ENCODE data around the gene VWDE.
A peak's percentile ranks its signal among the peaks of the same experiment; 100 is the strongest.
"Not testable (repeated sequence)": the region's sequence is repeated elsewhere in the genome, so short reads cannot be mapped to it uniquely, and the experiment has no call there.

VWDE gene

GRCh38 chr7:12415072-12415471, 11.4 kb upstream of the VWDE start:
- H3K27ac Mint-ChIP-seq, result no peak overlapping the region

GRCh38 chr7:12412407-12412806, 8.7 kb upstream of the VWDE start:
- Mint-ChIP-seq H3K27ac (no peak overlapping the region), H3K4me1 (no peaks in the 10 kb centered on the region), H3K9me3 (no peaks in the 10 kb centered on the region), H3K27me3 (no peaks in the 10 kb centered on the region), H3K4me3 (no peak overlapping the region), H3K36me3 (no peaks in the 10 kb centered on the region)

More at GRCh38 chr7:12415072-12415471, 11.4 kb upstream of the VWDE start:
- no peaks in the 10 kb centered on the region for H3K4me1 Mint-ChIP-seq
- no peak overlapping the region for H3K4me3 Mint-ChIP-seq
- no peaks in the 10 kb centered on the region for H3K9me3 Mint-ChIP-seq
- no peaks in the 10 kb centered on the region for H3K27me3 Mint-ChIP-seq
- no peaks in the 10 kb centered on the region for H3K36me3 Mint-ChIP-seq

- Mint-ChIP-seq H3K27me3 (no peaks in the 10 kb centered on the region), H3K27ac (no peak overlapping the region), H3K4me1 (no peaks in the 10 kb centered on the region), H3K9me3 (no peaks in the 10 kb centered on the region), H3K36me3 (no peaks in the 10 kb centered on the region), H3K4me3 (no peak overlapping the region)
Observed at GRCh38 chr7:12410523-12410922, 6.9 kb upstream of the VWDE start.

GRCh38 chr7:12409097-12409711, 5.5 kb upstream of the VWDE start:
- Mint-ChIP-seq H3K9me3 (no peaks in the 10 kb centered on the region), H3K36me3 (no peaks in the 10 kb centered on the region), H3K4me3 (no peak overlapping the region), H3K27ac (no peak overlapping the region), H3K27me3 (no peaks in the 10 kb centered on the region), H3K4me1 (peaks cover 5% of the 10 kb centered on the region)

GRCh38 chr7:12407652-12408051, 4.0 kb upstream of the VWDE start:
- H3K27me3 Mint-ChIP-seq, H3K9me3 Mint-ChIP-seq, H3K27ac Mint-ChIP-seq, H3K36me3 Mint-ChIP-seq, H3K4me3 Mint-ChIP-seq: not testable (repeated sequence)
- peaks cover 19% of the 10 kb centered on the region for H3K4me1 Mint-ChIP-seq

- Mint-ChIP-seq H3K36me3 (peaks cover 3% of the 10 kb centered on the region), H3K9me3 (peaks cover 12% of the 10 kb centered on the region), H3K4me3 (no peak overlapping the region), H3K27ac (no peak overlapping the region), H3K27me3 (peaks cover 24% of the 10 kb centered on the region), H3K4me1 (peaks cover 22% of the 10 kb centered on the region)
Observed at GRCh38 chr7:12402365-12402725, 1.3 kb downstream of the VWDE start.

- peaks cover 24% of the 10 kb centered on the region for H3K27me3 Mint-ChIP-seq
- no peak overlapping the region for H3K4me3 Mint-ChIP-seq
- H3K9me3 Mint-ChIP-seq, result peaks cover 16% of the 10 kb centered on the region
- H3K36me3 Mint-ChIP-seq, result peaks cover 5% of the 10 kb centered on the region
- no peak overlapping the region for H3K27ac Mint-ChIP-seq
- H3K4me1 Mint-ChIP-seq, result peaks cover 22% of the 10 kb centered on the region
Observed at GRCh38 chr7:12401538-12402364, 1.9 kb downstream of the VWDE start.

- H3K27ac Mint-ChIP-seq, result peak overlapping the region; percentile 35
- no peak overlapping the region for H3K4me3 Mint-ChIP-seq
- H3K9me3 Mint-ChIP-seq, result peaks cover 16% of the 10 kb centered on the region
- H3K36me3 Mint-ChIP-seq, result peaks cover 5% of the 10 kb centered on the region
- peaks cover 8% of the 10 kb centered on the region for H3K4me1 Mint-ChIP-seq
- peaks cover 23% of the 10 kb centered on the region for H3K27me3 Mint-ChIP-seq
Observed at GRCh38 chr7:12398186-12398585, 5.5 kb downstream of the VWDE start.

GRCh38 chr7:12397671-12398070, 6.0 kb downstream of the VWDE start:
- Mint-ChIP-seq H3K27me3 (peaks cover 25% of the 10 kb centered on the region), H3K9me3 (peaks cover 16% of the 10 kb centered on the region), H3K4me1 (peaks cover 3% of the 10 kb centered on the region), H3K27ac (no peak overlapping the region), H3K4me3 (no peak overlapping the region), H3K36me3 (peaks cover 5% of the 10 kb centered on the region)

GRCh38 chr7:12396670-12397069, 7.0 kb downstream of the VWDE start:
- peaks cover 20% of the 10 kb centered on the region for H3K27me3 Mint-ChIP-seq
- peaks cover 16% of the 10 kb centered on the region for H3K9me3 Mint-ChIP-seq

GRCh38 chr7:12391922-12392615, 11.6 kb downstream of the VWDE start:
- Mint-ChIP-seq H3K9me3 (peaks cover 1% of the 10 kb centered on the region), H3K4me3 (no peak overlapping the region), H3K36me3 (peaks cover 1% of the 10 kb centered on the region), H3K27ac (no peak overlapping the region), H3K4me1 (no peaks in the 10 kb centered on the region), H3K27me3 (peaks cover 2% of the 10 kb centered on the region)

More at GRCh38 chr7:12396670-12397069, 7.0 kb downstream of the VWDE start:
- not testable (repeated sequence) for H3K36me3 Mint-ChIP-seq, H3K4me3 Mint-ChIP-seq, H3K27ac Mint-ChIP-seq, H3K4me1 Mint-ChIP-seq

GRCh38 chr7:12389089-12389700, 14.5 kb downstream of the VWDE start:
- Mint-ChIP-seq H3K4me1 (no peaks in the 10 kb centered on the region), H3K9me3 (no peaks in the 10 kb centered on the region), H3K36me3 (no peaks in the 10 kb centered on the region), H3K27ac (no peak overlapping the region), H3K27me3 (peaks cover 2% of the 10 kb centered on the region), H3K4me3 (no peak overlapping the region)

- H3K9me3 Mint-ChIP-seq, result no peaks in the 10 kb centered on the region
- H3K27me3 Mint-ChIP-seq, result no peaks in the 10 kb centered on the region
- H3K36me3 Mint-ChIP-seq, result no peaks in the 10 kb centered on the region
- no peaks in the 10 kb centered on the region for H3K4me1 Mint-ChIP-seq
- no peak overlapping the region for H3K4me3 Mint-ChIP-seq
- no peak overlapping the region for H3K27ac Mint-ChIP-seq
Observed at GRCh38 chr7:12386313-12386740, 17.3 kb downstream of the VWDE start.

GRCh38 chr7:12385364-12385786, 18.3 kb downstream of the VWDE start:
- H3K36me3 Mint-ChIP-seq, result no peaks in the 10 kb centered on the region
- no peak overlapping the region for H3K27ac Mint-ChIP-seq
- H3K27me3 Mint-ChIP-seq, result no peaks in the 10 kb centered on the region
- H3K4me3 Mint-ChIP-seq, result no peak overlapping the region
- H3K9me3 Mint-ChIP-seq, result no peaks in the 10 kb centered on the region
- no peaks in the 10 kb centered on the region for H3K4me1 Mint-ChIP-seq

- Mint-ChIP-seq H3K36me3 (no peaks in the 10 kb centered on the region), H3K27me3 (no peaks in the 10 kb centered on the region), H3K9me3 (no peaks in the 10 kb centered on the region), H3K4me1 (no peaks in the 10 kb centered on the region), H3K4me3 (no peak overlapping the region), H3K27ac (no peak overlapping the region)
Observed at GRCh38 chr7:12383377-12383776, 20.3 kb downstream of the VWDE start.

GRCh38 chr7:12378389-12378788, 25.3 kb downstream of the VWDE start:
- Mint-ChIP-seq H3K36me3 (no peaks in the 10 kb centered on the region), H3K4me3 (no peak overlapping the region), H3K4me1 (no peaks in the 10 kb centered on the region), H3K27ac (no peak overlapping the region), H3K9me3 (no peaks in the 10 kb centered on the region), H3K27me3 (no peaks in the 10 kb centered on the region)

Data from activated naive CD4-positive, alpha-beta T cell treated with anti-CD3 and anti-CD28 coated beads, Interleukin-2, amount 50 U/mL, for 24 hours (primary cell).